Vagina (tissue), 2 donors: ENCODE data around the gene IFT88. TPM values are rescaled to one million over a fixed set of nuclear protein-coding genes. Genes with fewer than 3 reads are reported as not detected.

Experiments
- DNase-seq, 2 donors: peaks; one replicate each; pipeline ENCODE4 v3.0.0-alpha.2; 2017; ENCODE audit errors: extremely low spot score in 2 of 2
- H3K27ac ChIP-seq: fragments of 200-600 bp; sonication (generic); one replicate; pipeline ENCODE4 v1.5.1; 2019
- H3K27me3 ChIP-seq: fragments of 200-600 bp; sonication (generic); one replicate; pipeline ENCODE4 v1.5.1; 2019
- H3K36me3 ChIP-seq, 2 donors: fragments of 200-600 bp; sonication (generic); one replicate each; pipeline ENCODE4 v1.5.1; 2017 to 2019
- H3K4me1 ChIP-seq: fragments of 200-600 bp; sonication (generic); one replicate; pipeline ENCODE4 v1.5.1; 2019
- H3K4me3 ChIP-seq, 2 donors: fragments of 200-600 bp; sonication (generic); 1 replicate in 1 of 2; 2 replicates in 1 of 2; pipeline ENCODE4 v1.5.1; 2016 to 2019
- H3K9me3 ChIP-seq: fragments of 200-600 bp; sonication (generic); one replicate; pipeline ENCODE4 v1.5.1; 2019
- CTCF ChIP-seq, 3 experiments: fragments of 450-650 bp in 2 of 3; fragments of 200-600 bp in 1 of 3; sonication (generic) in 1 of 3; IDR thresholded peaks; one replicate each; pipeline ENCODE4 v1.5.1; 2017 to 2019; ENCODE audit warnings: antibody characterized with exemption in 3 of 3, mild to moderate bottlenecking in 2 of 3, moderate library complexity in 2 of 3
- POLR2A ChIP-seq, 2 donors: fragments of 450-650 bp; IDR thresholded peaks; one replicate each; pipeline ENCODE4 v1.6.1; 2017; ENCODE audit warnings: antibody characterized with exemption in 2 of 2, mild to moderate bottlenecking in 2 of 2, moderate library complexity in 2 of 2
- POLR2AphosphoS5 ChIP-seq, 2 donors: sonication (generic); formaldehyde crosslinking; IDR thresholded peaks; one replicate each; pipeline ENCODE4 v1.9.0; 2017; ENCODE audit warnings: antibody characterized with exemption in 2 of 2, mild to moderate bottlenecking in 2 of 2, low read depth in 1 of 2; ENCODE audit not compliant: insufficient read depth in 1 of 2
- intact Hi-C: fragments of 100-400 bp; cut with DNase I; formaldehyde crosslinking; loops from one replicate; pipeline ENCODE4 v1.15.1; 2023
- total RNA-seq: library from RNA; depleted of rRNA; stranded (reverse); fragments of >200 nt; gene quantifications from one replicate; pipeline ENCODE4 v1.2.3, GENCODE V29; 2016

Gene IFT88
- total RNA-seq, 1 donor from 2014 or later: 6.9 TPM

DNA sequence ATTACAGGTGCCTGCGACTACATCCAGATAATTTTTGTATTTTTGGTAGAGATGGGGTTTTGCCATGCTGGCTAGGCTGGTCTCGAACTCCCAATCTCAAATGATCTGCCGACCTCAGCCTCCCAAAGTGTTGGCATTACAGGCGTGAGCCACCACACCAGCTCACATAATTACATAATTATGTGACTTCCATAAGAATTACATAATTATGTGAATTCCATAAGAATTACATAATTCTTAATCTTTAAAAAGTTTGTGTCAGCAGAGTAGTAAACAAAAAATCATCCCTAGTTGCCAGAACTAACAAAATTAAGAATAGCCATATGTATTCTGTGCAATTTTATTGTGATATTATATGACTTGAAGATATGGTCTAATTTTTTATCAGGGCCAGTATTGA is 25.6 kb downstream of the IFT88 start:
- H3K4me1 ChIP-seq: no peaks in the 10 kb centered on the region
- H3K27ac ChIP-seq: no peak overlapping the region
- H3K36me3 ChIP-seq: peaks cover 0 to 8% of the 10 kb centered on the region in 2 donors
- no peak for DNase-seq
- intact Hi-C loops: no loop called here
- H3K27me3 ChIP-seq: no peaks in the 10 kb centered on the region
- H3K9me3 ChIP-seq: no peaks in the 10 kb centered on the region
- TF ChIP-seq CTCF (IDR thresholded peaks at IDR 0.05): no peak
- TF ChIP-seq POLR2AphosphoS5 (IDR thresholded peaks at IDR 0.05; ENCODE audit: insufficient read depth in 1 of 2, low read depth in 1 of 2): no peak
- no peak for TF ChIP-seq POLR2A (IDR thresholded peaks at IDR 0.05)
- no peak overlapping the region for H3K4me3 ChIP-seq

- H3K4me1 ChIP-seq: no peaks in the 10 kb centered on the region
- intact Hi-C loops: no loop called here
- TF ChIP-seq POLR2A (IDR thresholded peaks at IDR 0.05): no peak
- TF ChIP-seq POLR2AphosphoS5 (IDR thresholded peaks at IDR 0.05; ENCODE audit: insufficient read depth in 1 of 2, low read depth in 1 of 2): no peak
- no peak for TF ChIP-seq CTCF (IDR thresholded peaks at IDR 0.05)
- H3K9me3 ChIP-seq: no peaks in the 10 kb centered on the region
- H3K36me3 ChIP-seq: peaks cover 0 to 3% of the 10 kb centered on the region in 2 donors
- DNase-seq: no peak
- H3K27ac ChIP-seq: no peak overlapping the region
- H3K4me3 ChIP-seq: no peak overlapping the region
- H3K27me3 ChIP-seq: no peaks in the 10 kb centered on the region
These were observed 27.3 kb downstream of the IFT88 start for GRCh38 chr13:20594280-20594679.

DNA sequence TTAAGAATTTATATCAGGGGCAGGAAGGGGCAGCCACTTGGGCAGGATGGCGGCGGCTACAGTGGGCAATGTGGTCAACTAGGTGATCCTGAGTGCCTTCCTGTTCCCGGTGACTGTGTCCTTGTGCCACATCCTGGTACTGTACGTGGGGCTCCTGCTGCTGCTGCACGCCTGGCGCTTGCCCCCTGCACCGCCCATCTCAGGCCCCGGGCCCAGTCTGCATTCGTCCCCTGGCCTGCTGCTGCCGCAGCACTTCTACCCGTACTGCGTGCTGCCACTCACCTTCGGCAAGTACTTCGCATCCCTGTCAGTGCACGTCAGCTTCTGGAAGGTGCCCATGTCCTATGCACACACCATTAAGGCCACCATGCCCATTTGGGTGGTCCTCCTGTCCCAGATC is 40.1 kb downstream of the IFT88 start:
- no peak for DNase-seq
- no peak overlapping the region for H3K4me3 ChIP-seq
- H3K9me3 ChIP-seq: no peaks in the 10 kb centered on the region
- TF ChIP-seq POLR2A (IDR thresholded peaks at IDR 0.05) (no peak), CTCF (IDR thresholded peaks at IDR 0.05) (no peak), POLR2AphosphoS5 (IDR thresholded peaks at IDR 0.05; ENCODE audit: insufficient read depth in 1 of 2, low read depth in 1 of 2) (no peak)
- intact Hi-C loops: no loop called here
- H3K27ac ChIP-seq: no peak overlapping the region
- H3K36me3 ChIP-seq: peaks cover 0 to 18% of the 10 kb centered on the region in 2 donors
- H3K27me3 ChIP-seq: no peaks in the 10 kb centered on the region
- no peaks in the 10 kb centered on the region for H3K4me1 ChIP-seq

GRCh38 chr13:20608438-20609020 is 41.6 kb downstream of the IFT88 start:
- H3K36me3 ChIP-seq: peaks cover 0 to 18% of the 10 kb centered on the region in 2 donors
- DNase-seq: no peak
- no peaks in the 10 kb centered on the region for H3K9me3 ChIP-seq
- H3K4me1 ChIP-seq: no peaks in the 10 kb centered on the region
- TF ChIP-seq CTCF (IDR thresholded peaks at IDR 0.05): no peak
- no peak for TF ChIP-seq POLR2AphosphoS5 (IDR thresholded peaks at IDR 0.05; ENCODE audit: insufficient read depth in 1 of 2, low read depth in 1 of 2)
- no peak for TF ChIP-seq POLR2A (IDR thresholded peaks at IDR 0.05)
- intact Hi-C loops: no loop called here
- H3K4me3 ChIP-seq: no peak overlapping the region
- no peaks in the 10 kb centered on the region for H3K27me3 ChIP-seq
- H3K27ac ChIP-seq: no peak overlapping the region

- TF ChIP-seq CTCF (IDR thresholded peaks at IDR 0.05) (no peak), POLR2A (IDR thresholded peaks at IDR 0.05) (no peak), POLR2AphosphoS5 (IDR thresholded peaks at IDR 0.05; ENCODE audit: insufficient read depth in 1 of 2, low read depth in 1 of 2) (no peak)
- no peak overlapping the region for H3K4me3 ChIP-seq
- no peak for DNase-seq
- intact Hi-C loops: no loop called here
- no peak overlapping the region for H3K27ac ChIP-seq
- peaks cover 0 to 18% of the 10 kb centered on the region in 2 donors for H3K36me3 ChIP-seq
- no peaks in the 10 kb centered on the region for H3K9me3 ChIP-seq
- H3K27me3 ChIP-seq: no peaks in the 10 kb centered on the region
- no peaks in the 10 kb centered on the region for H3K4me1 ChIP-seq
These were observed 42.2 kb downstream of the IFT88 start for GRCh38 chr13:20609145-20609544.
